Measurements from ENCODE around the gene MYO7B.
"Not testable (repeated sequence)": the region's sequence is repeated elsewhere in the genome, so short reads cannot be mapped to it uniquely, and the experiment has no call there.

Gene MYO7B

DNA sequence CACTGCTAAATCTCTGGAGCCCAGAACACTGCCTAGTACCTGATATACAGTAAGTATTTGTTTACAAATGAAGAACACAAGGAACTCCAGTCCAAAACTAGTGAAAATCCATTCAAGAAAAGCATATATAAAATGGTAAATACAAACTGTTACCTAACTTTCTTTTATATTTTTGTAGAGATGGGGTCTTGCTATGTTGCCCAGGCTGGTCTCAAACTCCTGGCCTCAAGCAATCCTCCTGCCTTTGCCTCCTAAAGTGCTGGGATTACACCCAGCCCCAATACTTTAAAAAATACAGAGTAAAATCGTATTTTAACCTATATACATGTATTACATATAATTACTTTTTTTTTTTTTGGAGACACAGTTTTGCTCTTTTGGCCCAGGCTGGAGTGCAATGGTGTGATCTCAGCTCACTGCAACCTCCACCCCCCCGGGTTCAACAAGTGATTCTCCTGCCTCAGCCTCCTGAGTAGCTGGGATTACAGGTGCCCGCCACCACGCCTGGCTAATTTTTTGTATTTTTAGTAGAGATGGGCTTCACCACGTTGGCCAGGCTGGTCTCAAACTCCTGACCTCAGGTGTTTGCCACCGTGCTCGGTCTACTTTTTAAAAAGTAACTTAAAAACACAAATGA, 11.2 kb upstream of the MYO7B start:
- DNase-seq: not testable (repeated sequence)

DNA sequence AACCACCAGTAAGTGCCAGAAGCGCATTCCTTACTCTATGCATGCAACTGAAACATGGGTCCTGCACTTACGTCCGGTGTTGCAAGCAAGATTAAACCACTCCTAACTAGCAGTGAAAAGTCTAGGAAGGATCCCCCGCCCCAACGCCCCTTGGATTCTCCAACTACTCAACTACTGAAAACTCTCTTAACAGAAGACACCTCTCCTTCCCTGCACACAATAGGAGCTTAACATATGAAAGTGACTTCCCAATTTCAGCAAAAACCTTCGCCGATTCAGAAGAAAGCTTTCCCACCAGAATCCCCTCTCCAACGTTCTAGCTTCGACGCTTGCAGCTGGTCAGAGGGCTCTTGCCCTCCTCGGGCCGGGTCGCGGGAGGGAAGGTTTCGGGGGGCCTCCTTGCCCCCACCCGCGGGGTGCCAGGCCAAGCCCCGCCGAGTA, 9.8 kb upstream of the MYO7B start:
- DNase-seq: no peak

DNA sequence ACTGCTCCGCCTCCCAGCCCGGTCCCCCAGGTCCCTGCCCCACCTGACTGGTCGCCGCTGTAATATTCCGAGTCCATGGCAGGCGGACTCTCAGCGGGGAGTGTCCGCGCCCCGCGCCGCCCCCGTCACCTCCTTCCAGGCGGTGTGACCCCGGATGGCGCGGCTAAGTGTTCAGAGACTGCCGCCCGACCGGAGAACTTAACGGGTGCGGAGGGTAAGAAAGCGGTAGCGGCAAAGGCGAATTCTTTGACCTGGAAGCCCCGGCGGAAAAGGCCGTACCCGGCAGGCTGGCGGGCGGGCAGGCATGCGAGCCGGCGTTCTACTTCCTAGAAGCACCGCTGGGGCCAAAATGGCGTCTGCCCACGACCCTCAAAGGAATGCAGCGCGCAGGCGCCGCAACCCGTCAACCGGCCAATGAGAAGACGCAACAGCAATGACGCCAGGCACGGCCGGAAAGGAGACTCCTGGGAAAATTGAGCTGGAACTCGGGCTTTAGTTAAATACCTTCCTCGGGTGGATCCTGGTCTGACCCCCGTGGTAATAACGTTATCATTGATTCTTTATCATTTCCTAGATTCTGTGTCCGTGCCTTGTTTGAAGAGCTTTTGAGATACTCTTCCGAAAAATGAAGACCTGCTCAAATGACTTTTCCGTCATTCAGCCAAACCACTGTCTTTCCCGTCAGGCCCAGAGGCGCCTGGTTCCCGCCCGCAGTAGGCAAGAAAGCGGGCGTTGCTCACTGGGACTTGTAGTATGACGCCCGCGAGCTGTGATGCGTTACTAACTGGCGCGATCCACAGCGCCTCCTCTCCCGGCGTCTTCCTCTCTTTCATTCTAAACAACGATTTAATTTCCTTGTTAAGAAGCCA, 9.1 kb upstream of the MYO7B start, which contains the start of gene IWS1:
IWS1 (minus strand) TSS at position 358 of the 869 bp plus-strand sequence; CDS start at position 77, 281 bp downstream.
- DNase-seq: peak; percentile 89

DNA sequence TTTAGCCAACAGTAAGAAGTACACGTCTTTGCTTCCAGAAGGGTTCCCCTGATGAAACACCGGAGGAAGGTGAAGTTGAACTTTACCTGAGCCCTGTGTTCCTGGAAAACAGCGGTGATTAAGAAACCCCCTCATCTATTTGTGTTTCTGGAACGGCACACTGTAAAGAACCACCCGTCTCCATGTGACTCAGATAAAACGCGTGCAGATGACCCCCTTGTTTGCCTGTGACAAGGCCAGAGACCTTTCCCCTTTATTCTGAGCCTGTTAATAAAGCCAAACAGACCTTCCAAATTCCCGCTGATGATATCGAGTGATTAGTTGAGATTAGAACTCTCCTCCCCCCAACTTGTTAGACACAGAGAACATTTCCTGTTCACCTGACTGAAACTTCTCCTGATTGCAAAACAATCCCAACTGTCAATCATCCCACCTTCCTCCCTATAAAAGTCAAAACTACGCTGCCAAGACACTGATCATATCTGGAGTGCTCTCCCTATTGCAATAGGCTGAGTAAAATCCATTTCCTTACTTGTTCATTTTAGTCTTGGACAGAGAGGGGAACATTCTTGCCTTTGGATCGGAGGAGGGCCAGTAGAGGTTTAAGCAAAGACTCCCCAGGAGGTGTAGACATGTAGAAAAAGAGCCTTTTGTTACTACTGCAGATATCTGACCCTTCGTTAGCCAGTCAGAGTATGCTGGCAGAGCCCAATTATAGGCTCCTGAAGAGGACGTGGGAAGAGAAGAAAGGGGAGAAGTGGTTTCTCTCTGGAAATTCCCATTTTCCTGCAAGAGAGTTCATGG, 8.3 kb upstream of the MYO7B start:
- DNase-seq: no peak

DNA sequence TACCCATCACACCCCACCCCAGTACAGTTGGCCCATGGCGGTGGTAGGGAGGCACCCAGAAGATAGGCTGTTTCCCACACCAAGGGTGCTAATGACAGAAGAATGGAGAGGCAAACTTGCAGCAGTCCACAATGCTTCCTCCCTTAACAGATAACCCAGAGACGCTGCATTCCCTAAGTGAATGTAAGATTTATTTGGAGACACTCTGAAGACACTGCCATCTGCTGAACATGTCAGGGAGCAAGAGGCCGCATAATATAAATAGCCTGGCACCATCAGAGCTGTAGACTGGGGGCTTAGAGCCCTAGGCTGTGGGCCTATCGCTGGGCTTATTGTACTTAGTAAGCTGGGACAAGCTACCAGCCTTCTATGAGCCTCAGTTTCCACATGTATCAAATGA, 7.0 kb upstream of the MYO7B start:
- DNase-seq: no peak

DNA sequence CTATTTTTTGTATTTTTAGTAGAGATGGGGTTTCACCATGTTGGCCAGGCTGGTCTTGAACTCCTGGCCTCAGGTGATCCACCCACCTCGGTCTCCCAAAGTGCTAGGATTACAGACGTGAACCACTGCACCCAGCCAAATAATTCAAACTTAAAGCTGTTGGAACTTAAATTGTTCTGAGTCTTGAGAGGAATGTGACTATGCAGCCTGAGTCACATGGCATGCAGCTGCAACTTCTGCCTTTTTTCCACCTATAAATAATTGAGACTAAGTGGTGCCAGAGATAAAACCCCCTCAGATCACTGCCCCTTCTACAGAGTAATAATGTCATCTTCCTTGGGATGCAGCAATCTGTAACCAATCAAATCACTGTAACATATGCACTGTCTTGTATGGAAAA, 6.1 kb upstream of the MYO7B start:
- DNase-seq: not testable (repeated sequence)

DNA sequence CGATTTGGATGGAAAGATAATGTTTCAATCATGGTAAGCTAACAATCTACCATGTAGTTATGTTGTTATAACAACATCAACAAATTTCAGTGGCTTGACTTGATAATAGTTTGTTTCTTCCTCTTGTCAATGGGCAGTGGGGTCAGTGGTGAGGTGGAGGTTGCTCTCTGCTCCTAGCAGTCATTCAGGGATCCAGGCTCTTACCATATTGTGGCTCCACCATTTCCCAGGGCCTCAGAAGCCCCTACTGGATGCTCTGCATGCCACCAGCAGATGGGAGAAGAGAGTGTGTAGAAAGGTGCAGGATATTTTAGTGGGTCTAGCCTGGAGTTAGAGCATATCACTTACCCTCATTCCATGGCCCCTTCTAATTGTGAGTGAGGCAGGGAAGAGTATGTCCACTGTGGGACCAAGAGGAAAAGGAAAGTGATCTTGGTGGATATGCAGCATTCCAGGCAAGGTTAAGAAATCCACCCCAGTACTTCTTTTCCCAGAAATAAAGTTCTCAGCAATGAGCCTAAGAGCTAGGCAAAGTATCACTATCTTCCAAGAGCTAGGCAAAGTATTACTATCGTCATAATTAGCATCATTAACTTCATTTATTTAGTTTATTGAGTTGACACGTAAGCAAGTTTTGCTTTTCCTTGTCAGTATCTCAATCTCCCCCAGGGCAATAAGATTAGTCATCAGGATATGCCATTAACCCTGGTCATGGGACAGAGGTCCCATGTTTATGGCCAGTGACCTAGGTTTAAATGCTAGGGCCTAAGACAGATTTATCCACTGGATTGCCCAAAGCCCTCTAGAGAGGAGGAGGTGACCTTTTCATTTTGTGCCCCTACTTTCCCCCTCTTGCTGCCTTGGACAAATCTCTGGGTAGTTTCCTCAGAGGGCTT, 5.0 kb upstream of the MYO7B start:
- no peak for DNase-seq

DNA sequence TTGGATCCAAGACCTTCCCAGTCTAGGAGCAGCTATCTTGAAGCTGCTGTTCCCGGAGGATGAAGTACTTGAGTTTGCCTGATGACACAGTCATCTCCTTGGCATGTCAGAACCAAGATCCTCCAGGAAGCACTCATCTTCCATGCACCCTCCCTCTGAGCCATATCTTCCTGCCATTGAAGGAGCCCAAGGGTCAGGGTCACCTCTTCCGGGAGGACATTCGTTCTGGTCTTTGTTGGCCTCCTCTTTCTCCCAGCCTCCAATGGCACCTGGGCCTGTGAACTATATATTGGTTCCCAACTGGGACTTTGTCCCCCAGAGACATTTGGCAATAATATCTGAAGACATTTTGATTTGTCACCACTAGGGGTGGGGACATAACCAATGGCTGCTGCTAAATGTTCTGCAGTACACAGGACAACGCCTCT, 4.2 kb upstream of the MYO7B start:
- no peak for DNase-seq

DNA sequence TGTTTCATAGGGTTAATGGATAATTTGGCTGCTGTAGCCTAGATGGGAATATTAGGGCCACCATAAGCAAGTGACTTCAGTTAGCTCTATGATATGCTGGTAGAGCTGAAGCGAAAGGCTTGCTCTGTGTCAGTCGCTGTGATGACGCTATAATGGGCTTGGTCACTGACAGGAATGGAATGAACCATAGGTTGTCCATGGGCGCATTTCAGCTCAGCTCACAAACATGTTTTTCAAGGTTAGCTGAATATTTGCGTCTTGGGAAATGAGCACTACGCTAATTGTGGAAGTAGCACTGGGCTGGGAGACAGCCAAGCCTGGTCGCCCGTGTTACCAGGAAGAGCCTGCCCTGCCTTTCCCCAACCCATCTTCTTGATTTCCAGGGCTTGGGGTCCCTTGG, 3.2 kb upstream of the MYO7B start:
- no peak for DNase-seq

DNA sequence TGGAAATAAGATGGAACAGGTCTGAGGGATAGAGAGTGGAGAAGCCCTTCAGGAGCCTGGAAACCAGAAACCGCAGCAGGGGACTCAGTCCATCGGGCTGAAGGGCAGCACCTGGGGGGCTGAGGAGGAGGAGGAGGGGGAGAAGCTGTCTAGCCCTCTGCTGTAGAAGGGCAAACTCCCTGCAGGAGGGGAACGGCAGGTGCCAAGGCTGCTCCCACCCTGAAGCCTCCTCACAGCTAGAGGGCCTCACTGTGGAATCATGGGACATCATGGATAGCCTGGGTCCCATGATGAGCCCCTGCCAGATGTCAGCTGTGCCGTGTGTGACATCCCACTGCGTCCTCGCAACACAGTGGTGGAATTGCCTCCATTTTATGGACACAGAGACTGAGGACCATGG, 435 bp downstream of the MYO7B start:
- DNase-seq: no peak

DNA sequence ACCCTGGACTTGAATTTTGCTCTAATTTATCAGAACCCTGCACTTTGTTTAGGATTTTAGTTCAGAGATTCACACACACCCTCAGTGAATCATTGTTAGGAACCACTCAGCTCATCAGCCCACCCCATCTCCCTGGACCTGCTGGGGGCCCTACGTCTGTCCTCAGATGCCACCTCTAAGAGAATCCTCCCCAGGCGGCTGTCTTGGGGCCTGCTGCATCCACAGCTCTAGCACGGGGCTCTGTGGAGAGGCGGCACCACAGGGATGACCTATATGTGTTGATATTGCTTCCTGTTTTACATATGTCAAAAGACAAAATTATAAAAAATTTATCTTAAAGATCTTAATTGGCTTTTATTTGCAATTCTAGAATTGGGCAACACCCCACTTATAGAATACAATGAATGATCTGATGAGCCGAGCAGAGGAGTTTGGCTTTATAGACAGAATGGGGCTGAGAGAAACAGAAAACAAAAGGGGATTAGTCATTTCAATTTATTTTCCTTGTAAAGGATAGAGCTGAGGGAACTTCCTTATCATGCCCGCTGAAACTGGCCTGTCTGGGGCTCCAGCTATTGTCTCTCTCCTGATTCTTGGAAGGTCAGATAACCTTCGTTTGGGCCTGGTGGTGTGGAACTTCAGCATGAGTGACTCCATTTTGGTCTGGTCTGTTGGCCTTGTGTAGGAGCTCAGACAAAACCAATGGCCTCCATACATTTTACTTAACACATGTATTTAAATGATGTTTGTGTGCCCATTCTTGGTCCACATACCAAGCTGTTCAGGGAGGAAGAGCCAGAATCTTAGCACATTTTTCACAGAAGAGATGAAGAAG, 1.4 kb downstream of the MYO7B start:
- DNase-seq: no peak

DNA sequence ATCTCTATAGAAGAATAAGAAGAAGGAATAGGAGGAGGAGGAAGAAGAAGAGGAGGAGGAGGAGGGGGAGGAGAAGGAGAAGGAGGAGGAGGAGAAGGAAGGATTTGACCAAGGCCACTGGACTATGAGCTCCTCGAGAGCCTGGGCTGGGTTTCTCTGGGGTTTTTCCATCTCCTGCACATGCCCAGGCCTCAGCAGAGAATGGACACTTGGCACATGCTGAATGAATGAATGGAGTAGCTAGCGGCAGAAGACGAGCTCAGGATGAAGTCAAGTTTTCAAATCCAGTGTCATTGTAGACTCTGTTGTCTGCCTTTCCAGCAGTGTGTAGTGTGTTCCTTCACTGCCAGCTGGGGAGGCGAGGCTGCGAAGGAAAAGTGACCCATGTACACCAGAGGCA, 2.2 kb downstream of the MYO7B start:
- DNase-seq: no peak

DNA sequence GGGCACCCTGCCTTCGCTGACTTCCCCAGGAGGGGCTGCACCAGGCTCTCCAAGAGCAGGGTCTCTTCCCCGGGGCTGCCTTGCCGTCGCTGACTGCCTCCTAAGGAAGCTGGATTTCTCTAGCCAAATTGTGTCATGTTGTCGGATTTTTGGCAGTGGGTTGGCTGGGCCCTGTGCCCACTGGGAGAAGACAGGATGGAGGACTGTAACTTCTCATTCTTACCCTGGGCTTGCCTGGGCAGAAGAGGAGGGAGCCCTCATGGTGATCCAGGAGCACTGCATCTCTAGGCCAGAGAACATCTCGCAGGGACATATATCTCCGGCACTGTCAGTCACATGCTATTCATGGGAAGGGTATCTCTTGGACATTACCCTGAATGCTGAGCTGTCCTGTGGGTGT, 6.3 kb downstream of the MYO7B start:
- no peak for DNase-seq

DNA sequence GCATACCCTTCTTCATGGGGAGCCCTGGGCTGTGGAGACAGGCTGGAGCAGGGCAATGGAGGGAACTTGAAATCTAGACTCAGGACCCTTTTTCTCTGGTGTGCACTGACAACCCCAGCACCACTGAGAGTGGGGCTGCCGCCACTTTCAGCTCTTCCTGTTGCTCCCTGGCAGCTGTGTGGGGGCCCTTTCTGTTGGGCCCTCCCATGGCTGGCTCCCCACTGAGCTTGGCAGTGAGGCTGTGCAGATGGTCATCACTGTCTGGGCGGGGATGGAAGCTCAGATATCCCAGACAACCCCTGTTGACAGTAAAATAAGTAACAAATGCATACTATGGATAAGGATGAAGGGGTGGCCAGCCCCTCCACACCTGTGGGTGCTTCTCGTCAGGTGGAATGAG, 6.7 kb downstream of the MYO7B start:
- no peak for DNase-seq

DNA sequence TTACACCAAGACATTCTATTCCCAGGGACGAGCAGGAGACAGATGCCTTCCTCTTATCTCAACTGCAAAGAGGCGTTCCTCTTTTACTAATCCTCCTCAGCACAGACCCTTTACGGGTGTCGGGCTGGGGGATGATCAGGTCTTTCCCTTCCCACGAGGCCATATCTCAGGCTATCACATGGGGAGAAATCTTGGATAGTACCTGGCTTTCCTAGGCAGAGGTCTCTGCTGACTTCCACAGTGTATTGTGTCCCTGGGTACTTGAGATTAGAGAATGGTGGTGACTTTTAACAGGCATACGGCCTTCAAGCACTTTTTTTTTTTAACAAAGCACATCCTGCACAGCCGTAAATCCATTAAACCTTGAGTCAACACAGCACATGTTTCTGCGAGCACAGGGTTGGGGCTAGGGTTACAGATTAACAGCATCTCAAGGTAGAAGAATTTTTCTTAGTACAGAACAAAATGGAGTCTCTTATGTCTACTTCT, 7.6 kb downstream of the MYO7B start:
- DNase-seq: not testable (repeated sequence)

DNA sequence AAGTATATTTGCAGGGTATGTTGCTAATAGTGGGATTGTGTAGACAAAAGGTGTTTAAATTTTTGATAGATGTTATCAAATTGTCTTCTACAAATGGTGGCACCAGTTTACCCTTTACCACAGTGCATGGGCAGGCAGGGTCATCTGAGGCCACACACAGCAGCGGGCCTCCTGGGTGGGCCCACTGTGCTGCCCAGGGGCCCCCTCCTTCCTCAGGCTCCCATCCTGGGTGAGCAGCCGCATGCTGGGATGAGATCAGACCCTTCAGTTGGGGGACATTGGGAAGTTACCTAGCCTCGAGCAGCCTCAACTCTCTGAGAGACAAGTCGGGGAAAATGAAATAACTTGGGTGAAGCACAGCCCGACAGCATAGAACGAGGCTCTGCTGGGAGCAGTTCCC, 9.7 kb downstream of the MYO7B start:
- no peak for DNase-seq

DNA sequence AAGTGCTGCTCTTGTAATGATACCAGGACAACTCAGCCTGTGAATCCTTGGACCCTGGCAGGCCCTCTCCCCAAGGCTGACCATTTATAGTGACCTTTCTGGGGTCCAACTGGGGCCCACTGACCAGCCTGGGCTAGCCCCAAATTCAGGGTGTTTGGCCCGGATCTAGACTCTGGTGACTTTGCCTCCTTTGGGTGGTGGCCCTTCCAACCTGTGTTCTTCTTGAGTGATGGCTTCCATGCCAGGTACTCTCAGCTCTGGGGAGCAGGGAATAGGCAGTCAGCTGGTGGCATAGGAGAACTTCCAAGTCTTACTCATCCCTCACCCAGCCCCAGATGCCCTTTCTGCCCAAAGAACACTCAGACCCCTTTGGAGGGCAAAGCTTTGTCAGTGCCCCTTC, 10.3 kb downstream of the MYO7B start:
- DNase-seq: no peak

DNA sequence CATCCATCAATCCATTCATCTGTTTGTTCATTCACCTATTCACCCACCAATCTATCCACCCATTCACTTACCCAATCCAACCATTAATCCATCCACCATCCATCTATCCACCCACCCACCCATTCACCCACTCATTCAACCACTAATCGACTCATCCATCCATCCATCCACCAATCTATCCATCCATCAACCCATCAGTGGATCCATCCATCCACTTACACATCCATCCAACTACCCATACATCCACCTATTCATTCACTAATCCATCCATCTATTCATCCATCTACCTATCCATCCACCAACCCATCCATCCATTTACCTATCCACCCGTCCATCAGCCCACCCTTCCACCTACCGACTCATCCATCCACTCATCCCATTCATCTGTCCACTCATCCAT, 11.3 kb downstream of the MYO7B start:
- DNase-seq: no peak

DNA sequence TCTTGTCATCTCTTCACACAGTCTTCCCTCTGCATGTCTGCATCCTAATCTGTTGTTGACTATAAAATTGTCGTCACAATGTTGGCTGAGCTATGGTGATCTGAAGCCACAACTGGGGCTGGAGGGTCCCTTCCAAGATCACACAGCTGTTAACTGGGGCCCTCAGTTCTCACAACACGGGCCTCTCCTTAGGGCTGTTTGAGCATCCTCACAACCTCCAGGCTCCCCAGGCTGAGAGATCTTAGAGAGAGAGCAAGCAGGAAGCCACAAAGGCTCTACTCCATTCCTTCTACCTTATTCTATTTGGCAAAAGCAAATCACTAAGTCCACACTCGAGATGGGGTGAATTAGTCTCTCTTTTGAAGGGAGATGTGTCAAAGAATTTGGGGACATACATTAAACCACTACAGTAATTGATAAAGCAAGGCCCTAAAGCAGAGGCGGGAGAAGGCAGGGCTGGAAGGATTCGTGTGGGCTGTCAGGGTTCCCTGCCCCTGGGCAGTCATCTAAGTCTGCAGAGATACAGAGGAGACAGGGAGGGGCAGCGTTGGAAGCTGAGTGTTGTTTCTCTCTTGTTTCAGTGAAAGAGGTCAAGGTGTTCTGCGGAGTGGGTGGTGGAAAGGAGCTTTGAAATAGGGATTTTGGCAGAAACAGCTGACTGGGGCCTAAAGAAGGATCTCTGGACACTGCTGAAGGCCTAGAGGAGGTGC, 15.9 kb downstream of the MYO7B start:
- no peak for DNase-seq

DNA sequence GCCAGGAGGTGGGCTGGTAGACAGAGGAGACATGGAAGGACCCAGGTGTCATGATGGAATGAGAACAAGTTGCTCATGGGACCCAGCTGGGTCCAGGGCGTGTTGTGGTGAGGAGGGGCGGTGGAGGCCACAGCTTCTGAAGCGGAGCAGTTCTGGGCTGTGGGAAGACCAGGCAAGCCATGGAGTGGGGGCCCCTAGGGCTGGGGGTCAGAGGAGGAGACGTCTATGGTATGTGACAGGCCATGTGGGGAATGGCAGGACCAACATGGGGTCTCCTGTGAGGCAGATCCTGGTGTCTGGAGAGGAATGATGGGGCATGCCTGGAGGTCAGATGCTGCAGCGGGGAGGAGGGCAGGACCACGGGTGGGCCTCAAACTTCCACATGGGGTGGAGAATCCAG, 16.9 kb downstream of the MYO7B start:
- no peak for DNase-seq

DNA sequence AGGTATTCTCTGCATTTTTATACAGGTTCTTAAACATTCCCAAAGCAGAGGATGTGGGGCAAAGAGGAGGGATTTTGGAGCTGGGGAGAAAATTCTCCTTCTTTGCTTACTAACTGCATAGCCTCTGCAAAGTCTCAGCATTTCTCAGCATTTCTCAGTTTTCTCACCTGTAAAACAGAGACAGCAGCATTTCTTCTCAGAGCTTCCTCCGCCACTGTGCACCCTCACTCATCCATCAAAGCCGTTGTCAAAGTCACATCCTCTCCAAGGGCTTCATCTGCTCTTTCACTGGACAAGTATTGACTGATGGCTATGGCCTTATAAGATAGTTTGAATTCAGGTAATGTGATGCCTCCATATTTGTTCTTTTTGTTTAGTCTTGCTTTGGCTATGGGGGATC, 17.4 kb downstream of the MYO7B start:
- no peak for DNase-seq
